Lung (tissue), 12 donors: ENCODE results near the gene STUB1. TPM values are rescaled to one million over a fixed set of nuclear protein-coding genes. Genes with fewer than 3 reads are reported as not detected.

Experiments used
- ATAC-seq: fragments of 200-7000 bp; cut with Tn5 transposase; one replicate; pipeline ENCODE4 v1.9.1; 2020; ENCODE audit warnings: moderate number of reproducible peaks; ENCODE audit not compliant: insufficient read depth, low FRiP score
- DNase-seq, 3 donors: peaks; one replicate each; pipeline ENCODE4 v3.0.0-alpha.2; 2013 to 2017
- H3K27ac ChIP-seq, 2 donors: one replicate each; pipeline ENCODE4 v1.5.1; 2013; ENCODE audit warnings: mild to moderate bottlenecking in 2 of 2, moderate library complexity in 2 of 2, control low read depth in 1 of 2, inconsistent platforms in 1 of 2, low read depth in 1 of 2, low read length in 1 of 2
- H3K27me3 ChIP-seq, 3 donors: one replicate each; pipeline ENCODE4 v1.5.1; 2013; ENCODE audit warnings: low read length in 2 of 3; ENCODE audit not compliant: control insufficient read depth in 3 of 3, insufficient read depth in 3 of 3
- H3K36me3 ChIP-seq, 4 donors: one replicate each; pipeline ENCODE4 v1.5.1; 2013; ENCODE audit warnings: low read length in 4 of 4, mild to moderate bottlenecking in 1 of 4, moderate library complexity in 1 of 4; ENCODE audit not compliant: control insufficient read depth in 4 of 4, insufficient read depth in 4 of 4
- H3K4me1 ChIP-seq, 5 donors: one replicate each; pipeline ENCODE4 v1.5.1; 2013; ENCODE audit warnings: low read length in 5 of 5, mild to moderate bottlenecking in 2 of 5, moderate library complexity in 1 of 5; ENCODE audit not compliant: control insufficient read depth in 5 of 5, insufficient read depth in 5 of 5
- H3K4me3 ChIP-seq: one replicate; pipeline ENCODE4 v1.5.1; 2013; ENCODE audit warnings: mild to moderate bottlenecking, control low read depth, moderate library complexity
- H3K9ac ChIP-seq, 2 donors: one replicate each; pipeline ENCODE4 v1.5.1; 2013; ENCODE audit warnings: low read length in 2 of 2, control low read depth in 1 of 2; ENCODE audit not compliant: insufficient read depth in 1 of 2
- H3K9me3 ChIP-seq, 4 donors: one replicate each; pipeline ENCODE4 v1.5.1; 2013; ENCODE audit warnings: low read length in 3 of 4, mild to moderate bottlenecking in 1 of 4, moderate library complexity in 1 of 4; ENCODE audit not compliant: control insufficient read depth in 4 of 4, insufficient read depth in 3 of 4
- WGBS, 2 donors: extraction: QIAGEN DNeasy Blood & Tissue Kit; methylation state at CpG; one replicate each; pipeline ENCODE4 v1.1.7; 2013; 5-methylcytosine and 5-hydroxymethylcytosine counted together
- polyA plus RNA-seq, 2 donors: library from polyadenylated mRNA; stranded (reverse); fragments of 200-250 nt; gene quantifications; one replicate each; pipeline ENCODE4 v1.2.1, GENCODE V29; 2013
- total RNA-seq, 2 donors: library from RNA; depleted of rRNA in 1 of 2; stranded (reverse); fragments of >200 nt in 1 of 2; gene quantifications; one replicate each; pipeline ENCODE4 v1.2.1, GENCODE V29; 2014 to 2021
- TF ChIP-seq, protein P1 (sequence below): IDR thresholded peaks from 2 replicates; pipeline ENCODE4 v1.5.1; 2012; ENCODE audit warnings: mild to moderate bottlenecking; ENCODE audit errors: control extremely low read depth, extremely low read depth
- donor health status: control.
- donor health status: control.
- donor health status: Bipolar disorder and iron deficiency.
- donor health status: healthy.
- donor health status: DM: yes; HTN: yes; CAD: no.

The STUB1 gene
- total and polyA plus RNA-seq, 4 donors = 58.8 to 131 (median 122) TPM

DNA sequence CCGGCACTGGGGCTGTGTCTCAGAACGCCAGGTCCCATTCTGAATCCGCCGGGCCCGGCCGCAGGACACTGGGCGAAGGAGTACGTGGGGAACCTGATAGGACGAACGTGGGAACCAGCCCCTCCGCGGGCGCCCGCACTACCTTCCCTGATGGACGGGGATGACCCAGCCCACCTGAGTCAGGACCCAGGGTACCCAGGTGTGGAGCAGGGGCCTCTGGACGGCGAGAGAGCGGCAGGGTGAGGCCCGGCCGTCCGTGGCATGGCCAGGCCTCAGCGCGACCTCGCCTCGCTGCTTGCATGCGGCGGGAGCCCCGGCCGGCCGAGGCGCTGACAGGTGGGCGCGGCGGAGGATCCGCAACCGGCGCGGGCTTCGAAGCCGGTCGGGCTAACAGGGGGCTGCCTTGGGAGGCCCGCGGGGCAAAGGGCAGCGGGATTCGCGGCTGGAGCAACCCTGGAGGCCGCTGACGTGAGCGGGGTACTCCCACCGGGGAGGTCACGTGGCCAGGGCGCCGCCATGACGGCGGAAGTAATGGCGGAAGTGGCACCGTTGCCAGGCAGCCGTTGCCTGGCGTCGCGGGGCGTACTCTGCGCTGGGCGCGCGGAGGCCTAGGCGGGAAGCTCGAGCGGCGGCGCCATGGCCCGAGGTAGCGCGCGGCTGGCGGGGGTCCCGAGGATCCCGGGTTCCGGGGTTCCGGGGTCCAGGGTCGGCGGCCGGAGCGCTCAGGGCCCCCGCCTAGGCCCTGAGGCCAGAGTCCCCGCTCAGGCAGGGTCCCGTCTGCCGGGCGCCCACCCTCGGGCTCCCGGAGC, 31.2 kb upstream of the STUB1 start, which contains the start of gene WDR90:
Gene WDR90, plus strand, starts transcription at position 585 of the 809 bp plus-strand sequence. Its CDS starts 52 bp downstream, at position 637.
- peak within 1 kb of the TSS; percentile 73 to 78 for H3K9ac ChIP-seq
- H3K4me3 ChIP-seq = peak within 1 kb of the TSS; percentile 72
- TF ChIP-seq, protein P1, sequence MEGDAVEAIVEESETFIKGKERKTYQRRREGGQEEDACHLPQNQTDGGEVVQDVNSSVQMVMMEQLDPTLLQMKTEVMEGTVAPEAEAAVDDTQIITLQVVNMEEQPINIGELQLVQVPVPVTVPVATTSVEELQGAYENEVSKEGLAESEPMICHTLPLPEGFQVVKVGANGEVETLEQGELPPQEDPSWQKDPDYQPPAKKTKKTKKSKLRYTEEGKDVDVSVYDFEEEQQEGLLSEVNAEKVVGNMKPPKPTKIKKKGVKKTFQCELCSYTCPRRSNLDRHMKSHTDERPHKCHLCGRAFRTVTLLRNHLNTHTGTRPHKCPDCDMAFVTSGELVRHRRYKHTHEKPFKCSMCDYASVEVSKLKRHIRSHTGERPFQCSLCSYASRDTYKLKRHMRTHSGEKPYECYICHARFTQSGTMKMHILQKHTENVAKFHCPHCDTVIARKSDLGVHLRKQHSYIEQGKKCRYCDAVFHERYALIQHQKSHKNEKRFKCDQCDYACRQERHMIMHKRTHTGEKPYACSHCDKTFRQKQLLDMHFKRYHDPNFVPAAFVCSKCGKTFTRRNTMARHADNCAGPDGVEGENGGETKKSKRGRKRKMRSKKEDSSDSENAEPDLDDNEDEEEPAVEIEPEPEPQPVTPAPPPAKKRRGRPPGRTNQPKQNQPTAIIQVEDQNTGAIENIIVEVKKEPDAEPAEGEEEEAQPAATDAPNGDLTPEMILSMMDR = no peak
- no peaks in the 10 kb centered on the region for H3K9me3 ChIP-seq
- H3K27ac ChIP-seq = peak within 1 kb of the TSS; percentile 83 to 94
- no peaks in the 10 kb centered on the region for H3K27me3 ChIP-seq
- ATAC-seq (peak; percentile 89), DNase-seq (peak; percentile 91 to 94 (median 91))
- H3K4me1 ChIP-seq = peaks cover 0 to 21% (median 8%) of the 10 kb centered on the region in 5 donors
- 0 to 1% methylated on average over 70 to 91 of the region's 91 CpGs for WGBS, 2 donors
- H3K36me3 ChIP-seq = peaks cover 0 to 7% (median 2%) of the 10 kb centered on the region in 4 donors

DNA sequence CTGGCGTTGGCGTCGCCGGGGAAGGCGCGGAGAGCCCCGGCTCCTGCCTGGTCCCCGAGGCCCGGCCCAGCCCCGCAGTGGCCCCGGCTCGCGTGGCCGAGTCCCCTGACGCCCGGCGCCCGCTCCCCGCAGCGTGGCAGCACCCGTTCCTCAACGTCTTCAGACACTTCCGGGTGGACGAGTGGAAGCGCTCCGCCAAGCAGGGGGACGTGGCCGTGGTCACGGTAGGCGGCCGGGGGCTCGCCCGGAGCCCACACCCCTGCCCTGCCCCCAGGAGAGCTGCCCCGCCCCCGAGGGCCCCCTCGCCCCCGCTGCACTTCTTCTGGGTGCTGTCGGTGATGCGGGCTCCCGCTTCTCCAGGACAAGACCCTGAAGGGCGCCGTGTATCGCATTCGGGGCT, 30.6 kb upstream of the STUB1 start:
- H3K36me3 ChIP-seq = peaks cover 0 to 7% (median 2%) of the 10 kb centered on the region in 4 donors
- H3K4me1 ChIP-seq = peaks cover 0 to 19% (median 8%) of the 10 kb centered on the region in 5 donors
- 1 to 3% methylated on average over 38 to 44 of the region's 44 CpGs for WGBS, 2 donors
- TF ChIP-seq, protein P1 = no peak
- DNase-seq = no peak
- no peaks in the 10 kb centered on the region for H3K9me3 ChIP-seq
- no peaks in the 10 kb centered on the region for H3K27me3 ChIP-seq
- no peak for ATAC-seq
- H3K4me3 ChIP-seq = peak overlapping the region; percentile 72
- H3K9ac ChIP-seq = no peak overlapping the region
- H3K27ac ChIP-seq = peak overlapping the region; percentile 83 to 94

DNA sequence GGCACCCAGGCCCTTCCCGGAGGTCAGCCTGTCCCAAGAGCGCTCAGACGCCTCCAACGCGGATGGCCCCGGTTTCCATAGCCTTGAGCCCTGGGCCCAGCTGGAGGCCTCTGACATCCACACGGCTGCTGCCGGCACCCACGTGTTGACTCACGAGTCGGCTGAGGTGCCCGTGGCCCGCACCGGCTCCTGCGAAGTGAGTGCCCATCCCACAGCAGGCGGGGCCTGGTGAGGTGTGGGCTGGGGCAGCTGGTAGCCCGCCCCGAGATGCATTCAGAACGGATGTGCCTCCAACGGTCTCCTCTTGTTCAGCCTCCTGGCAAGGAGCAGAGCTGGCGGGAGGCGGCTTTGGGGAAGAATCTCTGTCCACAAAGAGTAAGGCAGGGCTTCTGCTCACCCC, 28.4 kb upstream of the STUB1 start:
- peaks cover 0 to 19% (median 8%) of the 10 kb centered on the region in 5 donors for H3K4me1 ChIP-seq
- WGBS, 2 donors = 93% methylated on average over 22 of the region's 22 CpGs
- no peak overlapping the region for H3K4me3 ChIP-seq
- H3K36me3 ChIP-seq = peaks cover 0 to 17% (median 3%) of the 10 kb centered on the region in 4 donors
- no peaks in the 10 kb centered on the region for H3K9me3 ChIP-seq
- DNase-seq (no peak), ATAC-seq (no peak)
- no peak overlapping the region for H3K27ac ChIP-seq
- no peak overlapping the region for H3K9ac ChIP-seq
- TF ChIP-seq, protein P1 = no peak
- H3K27me3 ChIP-seq = no peaks in the 10 kb centered on the region
